Measurements from ENCODE around the gene RAPGEF6.

DNA sequence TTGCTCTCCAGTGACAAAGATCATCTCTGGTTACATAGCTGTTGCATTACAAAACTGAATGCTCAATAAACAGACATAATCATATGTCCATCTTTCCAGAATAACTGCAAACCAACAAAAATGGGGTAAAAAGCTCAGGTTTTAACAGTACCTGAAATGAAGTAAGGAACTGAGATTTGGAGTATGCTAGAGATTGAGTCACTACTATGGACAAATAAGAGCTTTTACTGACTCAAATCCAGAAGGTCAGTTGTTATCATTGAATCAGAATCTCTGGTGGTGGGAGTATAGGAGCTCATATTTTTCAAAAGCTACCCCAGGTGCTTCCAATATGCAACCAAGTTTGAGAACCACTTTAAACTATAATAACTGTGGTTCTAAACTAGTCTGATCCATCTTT is 4.1 kb upstream of the RAPGEF6 start:
- TF ChIP-seq TAF1 (IDR thresholded peaks at IDR 0.05; ENCODE audit: borderline replicate concordance, insufficient read depth, low read length) = no peak
- TF ChIP-seq SIN3A (IDR thresholded peaks at IDR 0.05; ENCODE audit: borderline replicate concordance, insufficient read depth, low read length) = no peak

Data from PFSK-1 (cell line).